ENCODE results near the gene ALDH2. TPM values are rescaled to one million over a fixed set of nuclear protein-coding genes. Genes with fewer than 3 reads are reported as not detected.

Gene ALDH2
- total RNA-seq, 4 donors from 2014 or later = 13.1 to 102 (median 73.5) TPM

DNA sequence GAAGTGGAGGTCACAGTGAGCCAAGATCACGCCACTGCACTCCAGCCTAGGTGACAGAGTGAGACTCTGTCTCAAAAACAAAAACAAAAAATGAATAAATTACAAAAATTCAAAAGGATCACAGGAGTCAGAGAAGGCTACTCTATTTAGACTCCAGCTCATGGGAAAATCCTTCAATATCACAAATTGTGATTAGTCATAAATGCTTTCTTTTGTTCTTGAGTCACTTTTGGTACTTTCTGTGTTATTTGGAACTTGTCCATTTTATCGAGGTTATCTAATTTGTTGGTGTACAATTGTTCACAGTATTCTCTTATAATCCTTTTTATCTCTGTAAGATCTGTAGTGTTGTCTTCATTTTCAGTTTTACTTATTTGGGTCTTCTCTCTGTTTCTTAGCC lies 18.9 kb downstream of the ALDH2 start:
- no peaks in the 10 kb centered on the region for H3K9me3 ChIP-seq
- H3K27ac ChIP-seq = no peak overlapping the region
- DNase-seq = no peak
- no peak for TF ChIP-seq POLR2A (IDR thresholded peaks at IDR 0.05)
- TF ChIP-seq, protein P1, sequence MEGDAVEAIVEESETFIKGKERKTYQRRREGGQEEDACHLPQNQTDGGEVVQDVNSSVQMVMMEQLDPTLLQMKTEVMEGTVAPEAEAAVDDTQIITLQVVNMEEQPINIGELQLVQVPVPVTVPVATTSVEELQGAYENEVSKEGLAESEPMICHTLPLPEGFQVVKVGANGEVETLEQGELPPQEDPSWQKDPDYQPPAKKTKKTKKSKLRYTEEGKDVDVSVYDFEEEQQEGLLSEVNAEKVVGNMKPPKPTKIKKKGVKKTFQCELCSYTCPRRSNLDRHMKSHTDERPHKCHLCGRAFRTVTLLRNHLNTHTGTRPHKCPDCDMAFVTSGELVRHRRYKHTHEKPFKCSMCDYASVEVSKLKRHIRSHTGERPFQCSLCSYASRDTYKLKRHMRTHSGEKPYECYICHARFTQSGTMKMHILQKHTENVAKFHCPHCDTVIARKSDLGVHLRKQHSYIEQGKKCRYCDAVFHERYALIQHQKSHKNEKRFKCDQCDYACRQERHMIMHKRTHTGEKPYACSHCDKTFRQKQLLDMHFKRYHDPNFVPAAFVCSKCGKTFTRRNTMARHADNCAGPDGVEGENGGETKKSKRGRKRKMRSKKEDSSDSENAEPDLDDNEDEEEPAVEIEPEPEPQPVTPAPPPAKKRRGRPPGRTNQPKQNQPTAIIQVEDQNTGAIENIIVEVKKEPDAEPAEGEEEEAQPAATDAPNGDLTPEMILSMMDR (IDR thresholded peaks at IDR 0.05) = no peak
- H3K27me3 ChIP-seq = no peaks in the 10 kb centered on the region
- intact Hi-C loops (cut with DNase I; ENCODE audit: low total_unique reads) = no loop called here
- no peak overlapping the region for H3K4me3 ChIP-seq
- no peaks in the 10 kb centered on the region for H3K36me3 ChIP-seq
- H3K4me1 ChIP-seq = no peaks in the 10 kb centered on the region

GRCh38 chr12:111788178-111788654 lies 21.5 kb downstream of the ALDH2 start:
- TF ChIP-seq POLR2A (IDR thresholded peaks at IDR 0.05) = no peak
- TF ChIP-seq, protein P1 (IDR thresholded peaks at IDR 0.05) = peak in 3 of 4 experiments; percentile 10 to 35 (median 13)
- intact Hi-C loops (cut with DNase I; ENCODE audit: low total_unique reads) = no loop called here
- Histone ChIP-seq H3K4me1 (no peaks in the 10 kb centered on the region), H3K27ac (no peak overlapping the region), H3K36me3 (no peaks in the 10 kb centered on the region), H3K9me3 (no peaks in the 10 kb centered on the region), H3K27me3 (no peaks in the 10 kb centered on the region), H3K4me3 (no peak overlapping the region)
- DNase-seq = no peak

DNA sequence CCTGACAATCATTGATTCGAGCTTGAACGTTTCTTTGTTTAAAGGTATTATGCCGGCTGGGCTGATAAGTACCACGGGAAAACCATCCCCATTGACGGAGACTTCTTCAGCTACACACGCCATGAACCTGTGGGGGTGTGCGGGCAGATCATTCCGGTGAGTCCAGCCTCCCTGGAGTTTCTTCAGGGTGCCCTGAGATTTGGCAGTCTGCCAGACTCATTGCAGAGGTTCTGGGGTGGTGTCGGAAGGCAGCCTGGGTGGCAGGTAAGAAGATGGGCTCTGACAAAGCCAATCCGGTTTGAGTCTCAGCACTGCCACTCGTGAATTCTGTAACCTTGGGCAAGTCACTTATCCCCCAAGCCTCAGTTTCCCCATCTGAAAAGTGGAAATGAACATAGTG lies 23.0 kb downstream of the ALDH2 start:
- DNase-seq = no peak
- no peak overlapping the region for H3K27ac ChIP-seq
- H3K27me3 ChIP-seq = no peaks in the 10 kb centered on the region
- intact Hi-C loops (cut with DNase I; ENCODE audit: low total_unique reads) = no loop called here
- H3K4me3 ChIP-seq = no peak overlapping the region
- H3K4me1 ChIP-seq = no peaks in the 10 kb centered on the region
- H3K36me3 ChIP-seq = no peaks in the 10 kb centered on the region
- TF ChIP-seq, protein P1 (IDR thresholded peaks at IDR 0.05) = no peak
- no peak for TF ChIP-seq POLR2A (IDR thresholded peaks at IDR 0.05)
- H3K9me3 ChIP-seq = no peaks in the 10 kb centered on the region

DNA sequence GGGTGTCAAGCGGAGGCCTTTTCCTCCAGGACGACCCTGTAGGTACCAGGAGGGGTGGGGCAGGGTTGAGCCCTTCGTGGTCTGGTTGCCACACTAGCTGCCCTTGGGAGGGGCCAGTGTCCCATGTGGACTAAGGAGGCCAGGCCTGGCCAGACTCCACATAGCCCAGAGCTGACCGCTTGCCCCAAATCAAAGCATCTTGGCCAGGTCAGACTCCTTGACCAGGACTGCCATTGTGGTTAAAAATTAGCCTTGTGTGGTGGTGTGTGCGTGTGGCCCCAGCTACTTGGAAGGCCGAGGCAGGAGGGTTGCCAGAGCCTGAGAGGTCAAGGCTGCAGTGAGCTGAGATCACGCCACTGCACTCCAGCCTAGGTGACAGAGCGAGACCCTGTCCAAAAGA lies 24.8 kb downstream of the ALDH2 start:
- Histone ChIP-seq H3K27me3 (no peaks in the 10 kb centered on the region), H3K27ac (peak overlapping the region in 1 of 2 donors; percentile 65), H3K4me1 (no peaks in the 10 kb centered on the region), H3K36me3 (no peaks in the 10 kb centered on the region), H3K4me3 (no peak overlapping the region), H3K9me3 (no peaks in the 10 kb centered on the region)
- intact Hi-C loops (cut with DNase I; ENCODE audit: low total_unique reads) = no loop called here
- TF ChIP-seq, protein P1 (IDR thresholded peaks at IDR 0.05) = no peak
- no peak for TF ChIP-seq POLR2A (IDR thresholded peaks at IDR 0.05)
- DNase-seq = no peak

- DNase-seq = peak; percentile 67 to 74
- Histone ChIP-seq H3K27me3 (no peaks in the 10 kb centered on the region), H3K27ac (peak overlapping the region in 1 of 2 donors; percentile 65), H3K9me3 (no peaks in the 10 kb centered on the region), H3K4me1 (no peaks in the 10 kb centered on the region), H3K36me3 (no peaks in the 10 kb centered on the region), H3K4me3 (no peak overlapping the region)
- no peak for TF ChIP-seq POLR2A (IDR thresholded peaks at IDR 0.05)
- TF ChIP-seq, protein P1 (IDR thresholded peaks at IDR 0.05) = no peak
- intact Hi-C loops (cut with DNase I; ENCODE audit: low total_unique reads) = no loop called here
These were observed 25.6 kb downstream of the ALDH2 start for GRCh38 chr12:111792155-111792855.

All from uterus (tissue), 4 donors.